Esophagus squamous epithelium (tissue), 4 donors: ENCODE data around the gene LIN28B.

Experiments
- CTCF ChIP-seq, 6 experiments: fragments of 450-650 bp in 4 of 6; fragments of 200-600 bp in 2 of 6; sonication (generic) in 2 of 6; IDR thresholded peaks; one replicate each; pipeline ENCODE4 v1.5.1; 2016 to 2019; ENCODE audit warnings: antibody characterized with exemption in 6 of 6, mild to moderate bottlenecking in 4 of 6, moderate library complexity in 4 of 6
- POLR2A ChIP-seq, 4 donors: fragments of 450-650 bp; IDR thresholded peaks; one replicate each; pipeline ENCODE4 v1.6.1; 2017; ENCODE audit warnings: antibody characterized with exemption in 4 of 4, mild to moderate bottlenecking in 4 of 4, moderate library complexity in 3 of 4

GRCh38 chr6:105094133-105094640, 137.3 kb downstream of the LIN28B start:
- no peak for TF ChIP-seq CTCF (IDR thresholded peaks at IDR 0.05)
- TF ChIP-seq POLR2A (IDR thresholded peaks at IDR 0.05): no peak
